Measurements from ENCODE around the gene RAMP2. TPM values are rescaled to one million over a fixed set of nuclear protein-coding genes. Genes with fewer than 3 reads are reported as not detected.
A peak's percentile ranks its signal among the peaks of the same experiment; 100 is the strongest.
"Not testable (repeated sequence)": the region's sequence is repeated elsewhere in the genome, so short reads cannot be mapped to it uniquely, and the experiment has no call there.

The RAMP2 gene
- total and polyA plus RNA-seq, 7 donors = 2.3 to 26.6 (median 16.8) TPM

GRCh38 chr17:42740699-42741098, 20.3 kb upstream of the RAMP2 start:
- TF ChIP-seq CTCF (IDR thresholded peaks at IDR 0.05) = no peak
- TF ChIP-seq EP300 (IDR thresholded peaks at IDR 0.05) = no peak
- TF ChIP-seq POLR2A (IDR thresholded peaks at IDR 0.05) = no peak
- TF ChIP-seq POLR2AphosphoS5 (IDR thresholded peaks at IDR 0.05) = no peak
- no peak for DNase-seq
- H3K27ac ChIP-seq = no peak overlapping the region
- no peak overlapping the region for H3K4me3 ChIP-seq
- WGBS, 2 donors = 78 to 88% methylated on average over 1 of the region's 1 CpG
- H3K9me3 ChIP-seq = no peaks in the 10 kb centered on the region
- H3K27me3 ChIP-seq = no peaks in the 10 kb centered on the region
- peaks cover 0 to 11% (median 0%) of the 10 kb centered on the region in 4 donors for H3K36me3 ChIP-seq
- intact Hi-C loops (cut with DNase I) = no loop called here
- peaks cover 0 to 20% (median 19%) of the 10 kb centered on the region in 4 donors for H3K4me1 ChIP-seq

GRCh38 chr17:42742916-42743315, 18.1 kb upstream of the RAMP2 start:
- H3K4me3 ChIP-seq; DNase-seq; H3K36me3 ChIP-seq; H3K27me3 ChIP-seq; intact Hi-C loops (cut with DNase I); H3K27ac ChIP-seq; H3K9me3 ChIP-seq: not testable (repeated sequence)
- WGBS, 2 donors = 93 to 94% methylated on average over 11 of the region's 11 CpGs
- peaks cover 0 to 20% (median 16%) of the 10 kb centered on the region in 4 donors for H3K4me1 ChIP-seq

GRCh38 chr17:42743595-42744282, 17.3 kb upstream of the RAMP2 start:
- H3K4me1 ChIP-seq = peaks cover 0 to 20% (median 16%) of the 10 kb centered on the region in 4 donors
- no peaks in the 10 kb centered on the region for H3K27me3 ChIP-seq
- DNase-seq = no peak
- intact Hi-C loops (cut with DNase I) = no loop called here
- H3K4me3 ChIP-seq = peak overlapping the region; percentile 74 to 80 (median 78)
- H3K27ac ChIP-seq = peak overlapping the region; percentile 90 to 94 (median 92)
- TF ChIP-seq EP300 (IDR thresholded peaks at IDR 0.05) (no peak), POLR2AphosphoS5 (IDR thresholded peaks at IDR 0.05) (no peak), CTCF (IDR thresholded peaks at IDR 0.05) (no peak), POLR2A (IDR thresholded peaks at IDR 0.05) (no peak)
- 59 to 71% methylated on average over 10 of the region's 10 CpGs for WGBS, 2 donors
- H3K36me3 ChIP-seq = peaks cover 0 to 7% (median 0%) of the 10 kb centered on the region in 4 donors
- H3K9me3 ChIP-seq = no peaks in the 10 kb centered on the region

- intact Hi-C loops (cut with DNase I) = no loop called here
- H3K27me3 ChIP-seq = no peaks in the 10 kb centered on the region
- peaks cover 0 to 7% (median 0%) of the 10 kb centered on the region in 4 donors for H3K36me3 ChIP-seq
- DNase-seq = peak; percentile 91
- 1% methylated on average over 32 of the region's 32 CpGs for WGBS, 2 donors
- peak in 1 of 4 donors; percentile 5 for TF ChIP-seq POLR2AphosphoS5 (IDR thresholded peaks at IDR 0.05)
- no peak for TF ChIP-seq POLR2A (IDR thresholded peaks at IDR 0.05)
- TF ChIP-seq CTCF (IDR thresholded peaks at IDR 0.05) = no peak
- peak overlapping the region; percentile 74 to 80 (median 78) for H3K4me3 ChIP-seq
- peak overlapping the region; percentile 90 to 94 (median 92) for H3K27ac ChIP-seq
- H3K9me3 ChIP-seq = no peaks in the 10 kb centered on the region
- peaks cover 0 to 20% (median 16%) of the 10 kb centered on the region in 4 donors for H3K4me1 ChIP-seq
Observed at GRCh38 chr17:42744283-42744805, 16.7 kb upstream of the RAMP2 start.

GRCh38 chr17:42744806-42745617, 16.0 kb upstream of the RAMP2 start, which contains the start of gene EZH1:
Gene EZH1 (minus strand): TSS chr17:42745040. CDS start chr17:42728941, 16,099 bp downstream.
- DNase-seq = peak; percentile 95
- intact Hi-C loops (cut with DNase I) = no loop called here
- peaks cover 0 to 20% (median 16%) of the 10 kb centered on the region in 4 donors for H3K4me1 ChIP-seq
- 6 to 7% methylated on average over 50 of the region's 50 CpGs for WGBS, 2 donors
- H3K27ac ChIP-seq = peak within 1 kb of the TSS; percentile 90 to 94 (median 92)
- no peaks in the 10 kb centered on the region for H3K27me3 ChIP-seq
- peaks cover 0 to 7% (median 0%) of the 10 kb centered on the region in 4 donors for H3K36me3 ChIP-seq
- H3K9me3 ChIP-seq = no peaks in the 10 kb centered on the region
- peak within 1 kb of the TSS; percentile 74 to 80 (median 78) for H3K4me3 ChIP-seq
- TF ChIP-seq POLR2A (IDR thresholded peaks at IDR 0.05) (peak; percentile 51 to 69), EP300 (IDR thresholded peaks at IDR 0.05) (no peak), CTCF (IDR thresholded peaks at IDR 0.05) (peak in 2 of 4 experiments; percentile 14 to 26), POLR2AphosphoS5 (IDR thresholded peaks at IDR 0.05) (peak; percentile 70 to 89 (median 87))

All from sigmoid colon (tissue), 7 donors.